Mesodermal cell (in vitro differentiated cells): ENCODE results near the gene CXorf58. TPM values are rescaled to one million over a fixed set of nuclear protein-coding genes. Genes with fewer than 3 reads are reported as not detected.
"Not testable (repeated sequence)": the region's sequence is repeated elsewhere in the genome, so short reads cannot be mapped to it uniquely, and the experiment has no call there.

ENCODE experiments used
- H3K27ac ChIP-seq: 2 replicates; pipeline ENCODE4 v1.7.0; 2013; ENCODE audit warnings: mild to moderate bottlenecking, low read depth, low read length, moderate library complexity; ENCODE audit not compliant: severe bottlenecking
- H3K36me3 ChIP-seq: 2 replicates; pipeline ENCODE4 v1.7.1; 2013; ENCODE audit warnings: mild to moderate bottlenecking, low read length, moderate library complexity; ENCODE audit not compliant: control insufficient read depth, insufficient read depth
- H3K4me1 ChIP-seq: one replicate; pipeline ENCODE4 v1.7.1; 2013; ENCODE audit warnings: mild to moderate bottlenecking, low read length; ENCODE audit not compliant: insufficient read depth, control insufficient read depth, poor library complexity, severe bottlenecking
- H3K4me3 ChIP-seq: 2 replicates; pipeline ENCODE4 v1.7.0; 2013; ENCODE audit warnings: low read length, control low read depth, mild to moderate bottlenecking; ENCODE audit not compliant: insufficient read depth, poor library complexity, severe bottlenecking; ENCODE audit errors: extremely low read depth
- H3K9me3 ChIP-seq: 2 replicates; pipeline ENCODE4 v1.7.1; 2013; ENCODE audit warnings: mild to moderate bottlenecking, low read length, moderate library complexity; ENCODE audit not compliant: control insufficient read depth
- WGBS, 2 experiments: methylation state at CpG; one replicate each; pipeline ENCODE4 v1.1.5; 2013; ENCODE audit warnings: missing lambda C conversion rate in 2 of 2; ENCODE audit not compliant: insufficient coverage in 2 of 2; 5-methylcytosine and 5-hydroxymethylcytosine counted together
- polyA plus RNA-seq, 2 experiments: library from polyadenylated mRNA; stranded (reverse); fragments of 50-300 nt; gene quantifications; one replicate each; pipeline ENCODE4 v1.2.3, GENCODE V29; 2013

The CXorf58 gene, protein sequence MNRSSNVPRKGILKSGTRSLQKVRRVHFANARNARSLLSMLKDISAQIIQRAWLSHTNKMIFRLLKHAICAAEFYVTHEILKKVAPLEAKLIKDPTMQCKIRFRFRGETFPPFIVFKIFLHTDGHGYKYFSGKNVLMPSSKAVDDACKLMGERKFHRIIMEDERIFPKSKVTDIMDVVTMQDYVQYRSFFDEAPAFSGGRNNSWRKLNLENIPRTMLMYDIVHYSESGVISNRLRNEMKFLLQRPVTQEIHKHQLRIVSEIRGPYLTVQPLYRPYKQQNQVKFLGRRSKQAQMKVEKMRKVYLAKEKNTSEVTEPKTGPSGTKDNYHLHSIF
- polyA plus RNA-seq (2013, experiment 1 of 2), result not detected
- polyA plus RNA-seq (2013, experiment 2 of 2), result not detected

DNA sequence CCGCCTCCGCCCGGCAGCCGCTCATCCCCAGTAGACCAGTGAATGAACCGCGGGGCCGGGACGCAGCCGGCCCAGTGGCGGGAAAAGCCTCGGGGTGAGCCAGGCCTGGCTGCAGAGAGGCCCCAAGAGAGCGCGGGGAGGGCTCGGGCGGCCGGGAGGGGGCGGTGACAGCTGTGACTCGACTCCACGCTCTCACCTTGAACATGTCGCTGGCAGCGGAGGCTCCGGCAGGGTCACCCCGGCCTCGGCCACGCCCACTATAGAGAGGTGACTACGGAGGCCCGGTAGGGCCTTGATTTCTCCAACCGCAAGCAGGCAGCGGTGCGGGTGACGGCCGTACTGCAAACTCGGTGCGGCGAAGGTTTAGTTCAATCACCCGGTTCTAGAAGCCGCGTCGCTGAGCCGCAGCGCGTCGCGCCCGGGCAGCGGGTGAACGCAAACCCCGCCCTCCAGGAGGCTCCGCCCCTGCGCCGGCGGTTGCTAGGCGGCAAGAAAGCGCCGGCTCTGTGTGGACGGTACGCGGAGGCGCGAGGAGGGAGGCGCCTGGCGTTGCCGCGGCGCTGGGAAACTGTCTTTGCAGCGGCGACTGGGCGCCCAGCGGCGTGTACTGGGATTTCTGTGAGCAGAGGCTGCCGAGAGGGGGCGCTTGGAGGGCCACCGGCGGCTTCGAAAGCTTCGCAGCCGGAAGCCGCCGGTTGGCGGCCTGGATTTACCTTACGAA is at the start of gene CXorf58, which contains the start of gene APOO:
TSS of gene CXorf58 (plus strand) at position 509 of the 721 bp plus-strand sequence. CDS start 2,297 bp downstream, outside the sequence.
TSS of gene APOO (minus strand) at position 441 of the 721 bp plus-strand sequence. CDS start at position 205, 236 bp downstream.
- peak within 1 kb of the TSS; percentile 58 for H3K4me3 ChIP-seq
- H3K36me3 ChIP-seq, result no peaks in the 10 kb centered on the region
- H3K4me1 ChIP-seq, result no peaks in the 10 kb centered on the region
- no peaks in the 10 kb centered on the region for H3K9me3 ChIP-seq
- WGBS, 2 experiments, result 0 to 1% methylated on average over 24 to 44 of the region's 81 CpGs
- peak within 1 kb of the TSS; percentile 85 for H3K27ac ChIP-seq

- H3K4me1 ChIP-seq, H3K36me3 ChIP-seq, H3K4me3 ChIP-seq, H3K27ac ChIP-seq, H3K9me3 ChIP-seq: not testable (repeated sequence)
- 90% methylated on average over 3 of the region's 7 CpGs; no CpG with 5 or more reads in 1 of the 2 experiments for WGBS, 2 experiments
These were observed 48.6 kb upstream of the CXorf58 start for GRCh38 chrX:23859238-23859637.

- peaks cover 8% of the 10 kb centered on the region for H3K36me3 ChIP-seq
- WGBS, 2 experiments, result no CpG with 5 or more reads among the region's 6 CpGs
- no peaks in the 10 kb centered on the region for H3K4me1 ChIP-seq
- no peak overlapping the region for H3K4me3 ChIP-seq
- H3K27ac ChIP-seq, result no peak overlapping the region
- H3K9me3 ChIP-seq, result no peaks in the 10 kb centered on the region
These were observed 46.5 kb upstream of the CXorf58 start for GRCh38 chrX:23861215-23861896.

DNA sequence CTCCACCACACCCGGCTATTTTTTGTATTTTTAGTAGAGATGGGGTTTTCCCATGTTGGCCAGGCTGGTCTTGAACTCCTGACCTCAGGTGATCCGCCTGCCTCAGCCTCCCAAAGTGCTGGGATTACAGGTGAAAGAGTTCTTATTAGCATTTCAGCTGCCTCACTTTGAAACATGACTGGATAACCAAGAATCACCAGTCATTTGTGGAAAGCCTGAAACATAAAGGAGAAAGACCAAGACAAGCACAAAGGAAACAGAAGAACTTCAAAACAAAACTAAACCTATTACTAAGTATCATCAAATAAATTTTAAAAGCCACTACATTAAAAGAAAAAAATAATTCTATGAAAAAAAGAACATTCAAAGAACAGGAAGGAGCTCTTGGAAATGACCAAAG is 45.9 kb upstream of the CXorf58 start:
- H3K36me3 ChIP-seq, H3K9me3 ChIP-seq, H3K4me1 ChIP-seq, H3K4me3 ChIP-seq, H3K27ac ChIP-seq: not testable (repeated sequence)
- WGBS, 2 experiments, result no CpG with 5 or more reads among the region's 2 CpGs

DNA sequence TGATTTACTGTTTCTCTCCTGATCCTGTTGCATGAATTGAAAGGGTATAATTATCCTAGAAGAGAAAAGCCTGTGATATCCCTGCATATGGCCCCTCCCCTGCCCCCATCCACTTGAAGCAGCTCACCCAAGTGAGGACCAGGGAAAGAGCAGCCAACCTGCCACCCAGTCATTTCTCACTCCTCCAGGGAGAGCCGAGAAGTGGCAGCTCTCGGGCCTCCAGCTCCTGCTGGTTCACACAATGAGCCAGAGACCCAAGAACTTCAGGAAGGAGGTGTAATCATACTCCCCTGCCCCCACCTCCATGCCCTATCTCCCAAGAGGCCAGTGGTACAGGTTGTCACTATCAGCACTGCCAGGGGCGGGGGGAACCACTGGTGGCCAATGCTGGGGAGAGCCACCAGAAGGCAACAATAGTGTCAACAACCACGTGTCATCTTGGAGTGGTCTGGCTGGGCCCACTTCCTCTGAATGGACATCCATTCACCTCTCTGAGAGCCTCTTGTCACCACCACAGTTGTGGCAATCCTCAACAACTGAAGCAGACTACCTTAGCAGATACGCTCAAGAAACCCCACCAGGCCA is 43.0 kb upstream of the CXorf58 start:
- Histone ChIP-seq H3K27ac (no peak overlapping the region), H3K4me3 (no peak overlapping the region), H3K4me1 (no peaks in the 10 kb centered on the region), H3K9me3 (no peaks in the 10 kb centered on the region), H3K36me3 (peaks cover 5% of the 10 kb centered on the region)
- WGBS, 2 experiments, result 71 to 100% methylated on average over 1 of the region's 5 CpGs

DNA sequence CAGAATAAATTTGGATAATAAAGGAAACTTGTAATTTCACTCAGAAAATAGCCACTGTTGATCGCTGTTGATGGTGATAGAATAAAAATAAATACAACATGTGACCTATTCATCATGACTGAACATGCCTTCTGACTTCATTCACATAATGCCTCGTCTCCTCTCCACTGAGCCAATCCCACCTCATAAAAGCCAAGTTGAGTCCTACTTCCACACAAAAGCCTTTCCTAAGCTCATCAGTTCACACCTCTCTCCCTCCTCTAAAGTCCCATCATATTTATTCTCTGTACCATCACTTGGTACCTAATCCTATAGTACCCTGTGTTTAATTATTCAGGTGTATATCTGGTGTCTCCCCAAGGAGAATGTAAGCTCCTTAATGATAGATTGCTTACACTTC is 37.8 kb upstream of the CXorf58 start:
- WGBS, 2 experiments, result 83% methylated on average over 1 of the region's 2 CpGs; no CpG with 5 or more reads in 1 of the 2 experiments
- no peak overlapping the region for H3K4me3 ChIP-seq
- H3K27ac ChIP-seq, result no peak overlapping the region
- no peaks in the 10 kb centered on the region for H3K4me1 ChIP-seq
- no peaks in the 10 kb centered on the region for H3K9me3 ChIP-seq
- H3K36me3 ChIP-seq, result peaks cover 5% of the 10 kb centered on the region

- H3K36me3 ChIP-seq, result peaks cover 3% of the 10 kb centered on the region
- 100% methylated on average over 1 of the region's 4 CpGs; no CpG with 5 or more reads in 1 of the 2 experiments for WGBS, 2 experiments
- no peaks in the 10 kb centered on the region for H3K4me1 ChIP-seq
- H3K4me3 ChIP-seq, result no peak overlapping the region
- H3K27ac ChIP-seq, result no peak overlapping the region
- H3K9me3 ChIP-seq, result no peaks in the 10 kb centered on the region
These were observed 35.8 kb upstream of the CXorf58 start for GRCh38 chrX:23871905-23872546.

- H3K4me1 ChIP-seq, result peaks cover 8% of the 10 kb centered on the region
- peaks cover 3% of the 10 kb centered on the region for H3K36me3 ChIP-seq
- no CpG with 5 or more reads among the region's 2 CpGs for WGBS, 2 experiments
- no peak overlapping the region for H3K27ac ChIP-seq
- no peak overlapping the region for H3K4me3 ChIP-seq
- no peaks in the 10 kb centered on the region for H3K9me3 ChIP-seq
These were observed 28.3 kb upstream of the CXorf58 start for GRCh38 chrX:23879380-23880090.

DNA sequence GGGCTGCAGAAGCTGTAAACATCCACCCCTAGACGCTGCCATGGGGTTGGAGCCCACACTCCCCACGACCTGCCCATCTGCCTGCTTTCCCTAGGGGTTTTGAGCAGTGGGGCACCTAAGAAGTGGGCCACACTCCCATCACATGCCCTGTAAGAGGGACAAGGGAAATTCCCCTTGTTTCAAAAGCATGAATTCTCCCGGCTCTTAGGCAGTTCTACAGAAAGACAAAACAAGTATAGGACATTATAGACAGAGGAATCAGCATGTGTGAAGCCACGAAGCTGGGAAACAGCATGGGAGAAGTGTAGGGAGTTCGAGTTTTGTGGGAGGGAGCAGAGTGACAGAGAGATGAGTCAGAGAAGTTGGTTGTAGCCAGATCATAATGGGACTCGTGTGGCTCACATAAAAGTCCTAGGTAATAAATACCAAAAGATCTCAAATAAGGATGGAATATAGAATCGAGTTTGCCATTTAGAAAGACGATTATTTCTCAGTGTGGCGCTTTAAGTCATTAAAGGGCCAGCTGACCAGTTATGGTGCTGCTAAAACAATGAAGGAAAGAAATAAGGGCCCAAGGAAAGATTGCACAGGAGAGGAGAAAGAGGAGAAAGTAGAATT is 24.0 kb upstream of the CXorf58 start:
- Histone ChIP-seq H3K27ac (peak overlapping the region; percentile 71), H3K9me3 (no peaks in the 10 kb centered on the region), H3K36me3 (no peaks in the 10 kb centered on the region), H3K4me3 (no peak overlapping the region), H3K4me1 (peaks cover 11% of the 10 kb centered on the region)
- 25 to 36% methylated on average over 2 to 5 of the region's 9 CpGs for WGBS, 2 experiments
